Neural cell (in vitro differentiated cells): ENCODE results near the gene BLTP2.

Experiments
- CTCF ChIP-seq: fragments of 450-650 bp; IDR thresholded peaks from 2 replicates; pipeline ENCODE4 v1.5.1; 2014; ENCODE audit warnings: antibody characterized with exemption, mild to moderate bottlenecking, moderate library complexity; ENCODE audit not compliant: poor library complexity, severe bottlenecking
- POLR2AphosphoS5 ChIP-seq: IDR thresholded peaks from 2 replicates; pipeline ENCODE4 v1.6.1; 2012
- TAF1 ChIP-seq: IDR thresholded peaks from 2 replicates; pipeline ENCODE4 v1.6.1; 2012; ENCODE audit warnings: low read depth

GRCh38 chr17:28620010-28620409 is 24.9 kb downstream of the BLTP2 start:
- no peak for TF ChIP-seq CTCF
- no peak for TF ChIP-seq POLR2AphosphoS5
- no peak for TF ChIP-seq TAF1
